ENCODE results near the gene CLDND2. TPM values are rescaled to one million over a fixed set of nuclear protein-coding genes. Genes with fewer than 3 reads are reported as not detected.

CLDND2 gene
- total and polyA plus RNA-seq, 2 experiments from 2014 or later, result 7.7 TPM; not detected in 1

GRCh38 chr19:51337861-51338562 lies 30.8 kb downstream of the CLDND2 start (continued):
- no peak for TF ChIP-seq STAT1 (IDR thresholded peaks at IDR 0.05; ENCODE audit: unreplicated experiment)

DNA sequence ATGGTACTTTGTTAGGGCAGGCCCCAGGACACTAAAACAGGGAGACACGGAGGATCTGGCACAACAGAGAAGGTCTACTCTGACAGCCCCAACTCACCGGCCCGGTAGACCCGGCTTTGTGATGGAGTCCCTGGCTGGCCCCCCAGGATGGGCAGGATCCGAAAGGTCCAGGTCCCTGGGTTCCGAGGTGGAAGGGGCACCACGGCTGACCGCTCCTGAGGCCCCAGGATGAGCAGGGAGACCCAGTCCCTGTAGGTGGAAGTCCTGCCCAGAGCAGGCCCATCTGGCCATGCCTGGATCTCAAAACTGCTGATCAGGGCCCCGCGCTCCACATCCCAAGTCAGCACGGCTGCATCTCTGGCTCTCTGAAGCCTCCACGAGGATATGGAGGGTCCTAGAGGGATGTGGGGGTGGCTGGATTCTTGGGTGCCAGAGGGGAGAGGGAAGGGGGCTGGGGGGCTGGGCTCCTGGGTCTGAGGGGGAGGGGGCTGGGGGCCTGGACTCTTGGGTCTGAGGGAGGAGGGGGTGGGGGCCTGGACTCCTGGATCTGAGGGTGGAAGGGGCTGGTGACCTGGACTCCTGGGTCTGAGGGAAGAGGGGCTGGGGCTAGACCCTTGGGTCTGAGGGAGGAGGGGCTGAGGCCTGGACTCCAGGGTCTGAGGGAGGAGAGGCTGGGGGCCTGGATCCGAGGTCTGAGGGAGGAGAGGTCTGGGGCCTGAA lies 31.5 kb downstream of the CLDND2 start:
- no peak overlapping the region for H3K4me3 Mint-ChIP-seq
- no peak overlapping the region for H3K27ac Mint-ChIP-seq
- Histone ChIP-seq H3K9me2 (ENCODE audit: insufficient read depth) (0 out of 2 replicates have a peak, but pooled peaks cover 3% of the 10 kb centered on the region), H3K4me2 (no peak overlapping the region), H3K36me3 (ENCODE audit: insufficient read depth) (no peaks in the 10 kb centered on the region), H4K20me1 (replicated peaks; ENCODE audit: insufficient read depth) (no peaks in the 10 kb centered on the region), H3K4me3 (no peak overlapping the region), H3K27ac (ENCODE audit: low read depth) (no peak overlapping the region), H3K4me1 (ENCODE audit: insufficient read depth) (peaks cover 15% of the 10 kb centered on the region), H2AFZ (no peak overlapping the region), H3K27me3 (ENCODE audit: insufficient read depth) (peaks cover 16% of the 10 kb centered on the region), H3F3A (replicated peaks; ENCODE audit: low read depth) (no peaks in the 10 kb centered on the region), H3K79me2 (replicated peaks; ENCODE audit: insufficient read depth) (no peaks in the 10 kb centered on the region)
- DNase-seq (ENCODE audit: low spot score) (no peak), ATAC-seq (no peak)
- TF ChIP-seq ZNF331 (CRISPR knock-in tag; IDR thresholded peaks at IDR 0.05; ENCODE audit: low read depth) (no peak), POLR2AphosphoS5 (IDR thresholded peaks at IDR 0.05; ENCODE audit: low read depth) (no peak), ETS1 (IDR thresholded peaks at IDR 0.05) (no peak), EZH2phosphoT487 (IDR thresholded peaks at IDR 0.05; ENCODE audit: unreplicated experiment) (no peak), CREB1 (CRISPR knock-in tag; IDR thresholded peaks at IDR 0.05; ENCODE audit: low read depth) (no peak), ZNF114 (CRISPR knock-in tag; IDR thresholded peaks at IDR 0.05) (no peak)
- TF ChIP-seq, protein P1, sequence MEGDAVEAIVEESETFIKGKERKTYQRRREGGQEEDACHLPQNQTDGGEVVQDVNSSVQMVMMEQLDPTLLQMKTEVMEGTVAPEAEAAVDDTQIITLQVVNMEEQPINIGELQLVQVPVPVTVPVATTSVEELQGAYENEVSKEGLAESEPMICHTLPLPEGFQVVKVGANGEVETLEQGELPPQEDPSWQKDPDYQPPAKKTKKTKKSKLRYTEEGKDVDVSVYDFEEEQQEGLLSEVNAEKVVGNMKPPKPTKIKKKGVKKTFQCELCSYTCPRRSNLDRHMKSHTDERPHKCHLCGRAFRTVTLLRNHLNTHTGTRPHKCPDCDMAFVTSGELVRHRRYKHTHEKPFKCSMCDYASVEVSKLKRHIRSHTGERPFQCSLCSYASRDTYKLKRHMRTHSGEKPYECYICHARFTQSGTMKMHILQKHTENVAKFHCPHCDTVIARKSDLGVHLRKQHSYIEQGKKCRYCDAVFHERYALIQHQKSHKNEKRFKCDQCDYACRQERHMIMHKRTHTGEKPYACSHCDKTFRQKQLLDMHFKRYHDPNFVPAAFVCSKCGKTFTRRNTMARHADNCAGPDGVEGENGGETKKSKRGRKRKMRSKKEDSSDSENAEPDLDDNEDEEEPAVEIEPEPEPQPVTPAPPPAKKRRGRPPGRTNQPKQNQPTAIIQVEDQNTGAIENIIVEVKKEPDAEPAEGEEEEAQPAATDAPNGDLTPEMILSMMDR (conservative IDR thresholded peaks at IDR 0.05; ENCODE audit: low read depth in 2 of 2), result no peak
- TF ChIP-seq, protein P2, sequence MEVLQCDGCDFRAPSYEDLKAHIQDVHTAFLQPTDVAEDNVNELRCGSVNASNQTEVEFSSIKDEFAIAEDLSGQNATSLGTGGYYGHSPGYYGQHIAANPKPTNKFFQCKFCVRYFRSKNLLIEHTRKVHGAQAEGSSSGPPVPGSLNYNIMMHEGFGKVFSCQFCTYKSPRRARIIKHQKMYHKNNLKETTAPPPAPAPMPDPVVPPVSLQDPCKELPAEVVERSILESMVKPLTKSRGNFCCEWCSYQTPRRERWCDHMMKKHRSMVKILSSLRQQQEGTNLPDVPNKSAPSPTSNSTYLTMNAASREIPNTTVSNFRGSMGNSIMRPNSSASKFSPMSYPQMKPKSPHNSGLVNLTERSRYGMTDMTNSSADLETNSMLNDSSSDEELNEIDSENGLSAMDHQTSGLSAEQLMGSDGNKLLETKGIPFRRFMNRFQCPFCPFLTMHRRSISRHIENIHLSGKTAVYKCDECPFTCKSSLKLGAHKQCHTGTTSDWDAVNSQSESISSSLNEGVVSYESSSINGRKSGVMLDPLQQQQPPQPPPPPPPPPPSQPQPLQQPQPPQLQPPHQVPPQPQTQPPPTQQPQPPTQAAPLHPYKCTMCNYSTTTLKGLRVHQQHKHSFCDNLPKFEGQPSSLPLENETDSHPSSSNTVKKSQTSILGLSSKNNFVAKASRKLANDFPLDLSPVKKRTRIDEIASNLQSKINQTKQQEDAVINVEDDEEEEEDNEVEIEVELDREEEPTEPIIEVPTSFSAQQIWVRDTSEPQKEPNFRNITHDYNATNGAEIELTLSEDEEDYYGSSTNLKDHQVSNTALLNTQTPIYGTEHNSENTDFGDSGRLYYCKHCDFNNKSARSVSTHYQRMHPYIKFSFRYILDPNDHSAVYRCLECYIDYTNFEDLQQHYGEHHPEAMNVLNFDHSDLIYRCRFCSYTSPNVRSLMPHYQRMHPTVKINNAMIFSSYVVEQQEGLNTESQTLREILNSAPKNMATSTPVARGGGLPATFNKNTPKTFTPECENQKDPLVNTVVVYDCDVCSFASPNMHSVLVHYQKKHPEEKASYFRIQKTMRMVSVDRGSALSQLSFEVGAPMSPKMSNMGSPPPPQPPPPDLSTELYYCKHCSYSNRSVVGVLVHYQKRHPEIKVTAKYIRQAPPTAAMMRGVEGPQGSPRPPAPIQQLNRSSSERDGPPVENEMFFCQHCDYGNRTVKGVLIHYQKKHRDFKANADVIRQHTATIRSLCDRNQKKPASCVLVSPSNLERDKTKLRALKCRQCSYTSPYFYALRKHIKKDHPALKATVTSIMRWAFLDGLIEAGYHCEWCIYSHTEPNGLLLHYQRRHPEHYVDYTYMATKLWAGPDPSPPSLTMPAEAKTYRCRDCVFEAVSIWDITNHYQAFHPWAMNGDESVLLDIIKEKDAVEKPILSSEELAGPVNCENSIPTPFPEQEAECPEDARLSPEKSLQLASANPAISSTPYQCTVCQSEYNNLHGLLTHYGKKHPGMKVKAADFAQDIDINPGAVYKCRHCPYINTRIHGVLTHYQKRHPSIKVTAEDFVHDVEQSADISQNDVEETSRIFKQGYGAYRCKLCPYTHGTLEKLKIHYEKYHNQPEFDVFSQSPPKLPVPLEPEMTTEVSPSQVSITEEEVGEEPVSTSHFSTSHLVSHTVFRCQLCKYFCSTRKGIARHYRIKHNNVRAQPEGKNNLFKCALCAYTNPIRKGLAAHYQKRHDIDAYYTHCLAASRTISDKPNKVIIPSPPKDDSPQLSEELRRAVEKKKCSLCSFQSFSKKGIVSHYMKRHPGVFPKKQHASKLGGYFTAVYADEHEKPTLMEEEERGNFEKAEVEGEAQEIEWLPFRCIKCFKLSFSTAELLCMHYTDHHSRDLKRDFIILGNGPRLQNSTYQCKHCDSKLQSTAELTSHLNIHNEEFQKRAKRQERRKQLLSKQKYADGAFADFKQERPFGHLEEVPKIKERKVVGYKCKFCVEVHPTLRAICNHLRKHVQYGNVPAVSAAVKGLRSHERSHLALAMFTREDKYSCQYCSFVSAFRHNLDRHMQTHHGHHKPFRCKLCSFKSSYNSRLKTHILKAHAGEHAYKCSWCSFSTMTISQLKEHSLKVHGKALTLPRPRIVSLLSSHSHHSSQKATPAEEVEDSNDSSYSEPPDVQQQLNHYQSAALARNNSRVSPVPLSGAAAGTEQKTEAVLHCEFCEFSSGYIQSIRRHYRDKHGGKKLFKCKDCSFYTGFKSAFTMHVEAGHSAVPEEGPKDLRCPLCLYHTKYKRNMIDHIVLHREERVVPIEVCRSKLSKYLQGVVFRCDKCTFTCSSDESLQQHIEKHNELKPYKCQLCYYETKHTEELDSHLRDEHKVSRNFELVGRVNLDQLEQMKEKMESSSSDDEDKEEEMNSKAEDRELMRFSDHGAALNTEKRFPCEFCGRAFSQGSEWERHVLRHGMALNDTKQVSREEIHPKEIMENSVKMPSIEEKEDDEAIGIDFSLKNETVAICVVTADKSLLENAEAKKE (CRISPR knock-in tag; IDR thresholded peaks at IDR 0.05), result no peak
- peaks cover 24% of the 10 kb centered on the region for H3K27me3 Mint-ChIP-seq (ENCODE audit: insufficient read depth, low read depth, poor library complexity)
- no peaks in the 10 kb centered on the region; the same call in 2 of the 3 replicates for H3K9me3 Mint-ChIP-seq
- H3K4me1 Mint-ChIP-seq, result peaks cover 19% of the 10 kb centered on the region
- H3K36me3 Mint-ChIP-seq (ENCODE audit: low read depth), result peaks cover 21% of the 10 kb centered on the region

Data from GM23338 (cell line).